Measurements from ENCODE around the gene MKLN1.

- TF ChIP-seq CTCF (IDR thresholded peaks at IDR 0.05; ENCODE audit: poor library complexity, severe bottlenecking): no peak
- TF ChIP-seq SMC3 (conservative IDR thresholded peaks at IDR 0.05; ENCODE audit: poor library complexity): no peak
Measured at GRCh38 chr7:131425992-131426391, 98.3 kb downstream of the MKLN1 start.
